Globus pallidus (tissue), 1 donor: ENCODE data around the gene LONP1.

Source experiments
- DNase-seq: peaks from one replicate; pipeline ENCODE4 v3.0.0-alpha.2; 2015; ENCODE audit warnings: low spot score

Gene LONP1

GRCh38 chr19:5678071-5678718, 41.8 kb downstream of the LONP1 start:
- DNase-seq: no peak

GRCh38 chr19:5677580-5677979, 42.4 kb downstream of the LONP1 start:
- no peak for DNase-seq

- no peak for DNase-seq
Measured at GRCh38 chr19:5677136-5677535, 42.8 kb downstream of the LONP1 start.

DNA sequence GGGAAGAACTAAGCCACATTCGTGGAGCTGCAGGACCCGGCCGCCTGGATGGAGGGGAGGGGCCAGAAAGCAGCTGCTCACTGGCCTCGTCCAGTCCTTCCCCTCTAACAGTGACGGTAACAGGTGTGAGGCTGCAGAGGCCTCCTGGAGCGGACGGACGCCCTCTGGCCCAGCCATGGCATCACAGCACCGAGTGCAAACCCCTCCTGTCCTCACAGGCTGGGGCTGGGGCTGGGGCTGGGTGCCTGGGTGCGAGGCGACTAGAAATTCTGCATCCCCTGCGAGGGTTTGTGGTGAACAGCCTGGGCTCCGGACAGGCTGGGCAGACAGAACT, 43.2 kb downstream of the LONP1 start:
- DNase-seq: no peak

GRCh38 chr19:5676105-5676771, 43.7 kb downstream of the LONP1 start:
- DNase-seq: no peak

DNA sequence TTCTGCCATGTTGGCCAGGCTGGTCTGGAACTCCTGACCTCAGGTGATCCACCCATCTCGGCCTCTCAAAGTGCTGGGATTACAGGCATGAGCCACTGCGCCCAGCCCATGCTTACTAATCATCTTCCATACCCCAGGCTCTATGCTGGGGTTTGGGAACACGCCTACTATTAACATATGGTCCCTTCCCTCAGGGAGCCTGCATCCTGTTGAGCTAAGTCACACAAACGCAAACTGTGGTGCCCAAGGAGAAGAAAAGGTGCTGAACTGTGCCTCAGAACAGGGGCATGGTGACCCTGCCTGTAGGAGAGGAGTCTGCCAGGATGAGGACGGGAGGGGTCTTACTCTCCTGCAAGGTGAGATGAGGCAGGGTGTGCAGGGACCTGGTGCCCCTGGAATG, 45.2 kb downstream of the LONP1 start:
- no peak for DNase-seq

DNA sequence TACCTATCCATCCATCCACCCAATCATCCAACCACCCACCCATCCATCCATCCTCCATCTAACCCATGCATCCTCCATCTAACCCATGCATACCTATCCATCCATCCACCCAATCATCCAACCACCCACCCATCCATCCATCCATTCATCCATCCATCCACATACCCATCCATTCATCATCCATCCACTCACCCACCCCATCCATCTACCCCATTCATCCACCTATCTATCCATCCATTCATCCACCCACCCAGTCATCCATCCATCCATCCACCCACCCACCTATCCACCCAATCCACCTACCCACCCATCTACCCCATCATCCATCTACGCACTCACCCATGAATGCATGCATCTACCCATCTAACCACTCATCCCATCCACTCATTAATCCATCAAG, 46.2 kb downstream of the LONP1 start:
- no peak for DNase-seq

- DNase-seq: no peak
Measured at GRCh38 chr19:5672708-5673459, 47.1 kb downstream of the LONP1 start.

- no peak for DNase-seq
Measured at GRCh38 chr19:5671600-5671999, 48.3 kb downstream of the LONP1 start.

GRCh38 chr19:5669212-5669611, 50.7 kb downstream of the LONP1 start:
- no peak for DNase-seq

GRCh38 chr19:5667751-5668271, 52.1 kb downstream of the LONP1 start:
- no peak for DNase-seq

- no peak for DNase-seq
Measured at GRCh38 chr19:5666921-5667610, 52.9 kb downstream of the LONP1 start.

DNA sequence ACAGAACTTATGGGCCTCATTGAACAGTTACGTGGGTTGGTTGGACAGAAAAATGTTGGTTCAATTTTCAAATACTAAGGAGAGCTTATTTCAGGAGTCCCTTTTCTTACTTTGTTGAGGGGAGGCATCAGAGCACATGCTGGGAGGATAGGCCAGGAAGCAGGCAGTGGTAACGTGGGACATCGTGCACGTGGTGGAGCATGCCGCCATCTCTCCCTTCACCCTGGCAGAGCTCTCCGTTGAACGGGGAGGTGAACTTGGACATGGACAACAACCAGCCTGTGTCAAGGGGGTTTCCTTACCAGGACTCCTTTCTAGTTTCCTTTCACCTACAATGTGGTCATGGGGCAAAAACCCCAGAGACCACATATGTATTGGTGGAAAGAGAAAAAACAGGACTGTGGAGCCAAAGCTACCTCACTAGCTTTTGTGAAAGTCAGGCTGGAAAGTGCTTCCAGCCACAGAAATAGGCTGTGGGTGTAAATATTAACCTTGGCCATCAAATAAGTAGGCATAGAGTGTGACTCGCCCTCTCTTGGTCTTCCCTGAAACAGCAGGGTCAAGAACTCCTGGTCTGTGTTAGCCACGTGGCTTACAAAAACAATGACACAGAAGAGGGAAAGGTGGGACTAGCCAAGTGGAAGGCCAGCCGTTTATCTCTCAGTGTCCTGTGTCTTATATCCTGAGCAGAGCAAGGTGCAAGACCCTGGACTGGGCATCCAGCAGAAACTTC, 54.0 kb downstream of the LONP1 start:
- DNase-seq: no peak

DNA sequence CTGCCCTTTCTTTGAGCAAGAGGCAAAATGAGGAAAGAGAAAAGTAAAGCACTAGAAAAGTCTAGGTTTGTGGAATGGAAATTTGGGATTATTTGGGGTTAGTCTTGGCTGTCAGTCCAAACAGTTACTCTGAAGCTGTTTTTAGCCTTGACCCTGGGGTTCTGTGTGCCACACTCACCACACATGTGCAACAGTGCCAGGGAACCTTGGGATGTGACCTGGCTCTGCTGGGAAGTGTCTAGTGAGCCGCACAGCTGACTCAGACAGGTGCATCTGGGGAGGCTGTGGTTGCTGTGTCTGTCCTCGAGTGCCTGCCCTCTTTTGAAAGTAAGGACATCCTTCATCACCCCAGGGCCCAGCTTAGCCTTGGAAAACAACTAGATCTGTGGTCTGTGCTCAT, 55.4 kb downstream of the LONP1 start:
- DNase-seq: no peak

DNA sequence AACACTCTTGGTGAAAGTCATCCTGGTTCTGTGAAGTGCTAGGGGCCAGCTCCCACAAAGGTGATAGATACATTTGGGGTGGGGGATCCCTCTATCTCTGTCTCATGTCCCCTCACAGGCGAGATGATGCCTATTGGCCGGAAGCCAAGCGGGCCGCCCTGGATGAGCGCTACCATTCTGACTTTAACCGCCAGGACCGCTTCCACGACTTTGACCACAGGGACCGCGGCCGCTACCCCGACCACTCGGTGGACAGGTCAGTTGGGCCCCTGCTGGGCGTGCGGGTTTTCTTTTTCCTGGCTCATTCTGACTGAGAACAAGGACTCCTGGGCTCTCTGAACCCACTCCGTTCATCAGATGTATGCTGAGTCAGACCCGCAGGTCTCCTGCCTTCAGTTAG, 56.0 kb downstream of the LONP1 start:
- DNase-seq: no peak

GRCh38 chr19:5661483-5661882, 58.5 kb downstream of the LONP1 start:
- no peak for DNase-seq

- no peak for DNase-seq
Measured at GRCh38 chr19:5655412-5655811, 64.5 kb downstream of the LONP1 start.

DNA sequence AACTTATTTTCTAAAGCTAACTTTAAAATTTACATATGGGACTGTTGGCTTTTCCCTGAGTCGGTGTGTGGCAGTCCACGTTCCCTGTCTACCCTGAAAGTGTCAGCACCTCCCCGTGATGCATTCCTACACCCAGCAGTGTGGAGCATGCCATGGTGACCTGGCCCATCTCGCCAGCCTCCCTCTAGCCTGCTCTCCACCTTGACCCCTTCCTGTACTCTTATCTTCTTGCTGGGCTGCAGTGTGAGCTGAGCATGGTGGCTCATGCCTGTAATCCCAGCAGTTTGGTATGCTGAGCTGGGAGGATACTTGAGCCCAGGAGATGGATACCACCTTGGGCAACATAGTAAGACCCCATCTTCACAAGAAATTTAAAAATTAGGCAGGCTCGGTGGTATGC, 65.0 kb downstream of the LONP1 start:
- no peak for DNase-seq

DNA sequence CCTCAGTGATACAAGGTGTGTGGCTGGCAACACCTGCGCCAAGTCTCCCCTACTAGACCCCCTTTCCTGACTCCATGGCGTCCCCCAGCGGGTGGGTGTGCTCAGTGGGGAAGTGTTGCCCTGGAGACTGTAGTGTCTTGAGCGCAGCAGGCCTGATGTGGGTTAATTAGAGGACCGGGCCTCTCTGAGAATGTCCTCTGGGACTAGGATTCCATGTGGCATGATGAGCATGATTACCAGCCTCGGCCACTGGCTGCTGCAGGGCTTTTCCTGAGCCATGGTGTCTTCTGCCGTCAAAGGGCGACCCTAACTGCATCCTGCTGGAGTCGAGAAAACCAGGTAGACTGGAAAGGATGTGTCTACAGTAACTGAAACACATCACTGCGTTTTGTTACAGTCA, 67.7 kb downstream of the LONP1 start:
- DNase-seq: no peak

- no peak for DNase-seq
Measured at GRCh38 chr19:5651361-5651760, 68.6 kb downstream of the LONP1 start.

DNA sequence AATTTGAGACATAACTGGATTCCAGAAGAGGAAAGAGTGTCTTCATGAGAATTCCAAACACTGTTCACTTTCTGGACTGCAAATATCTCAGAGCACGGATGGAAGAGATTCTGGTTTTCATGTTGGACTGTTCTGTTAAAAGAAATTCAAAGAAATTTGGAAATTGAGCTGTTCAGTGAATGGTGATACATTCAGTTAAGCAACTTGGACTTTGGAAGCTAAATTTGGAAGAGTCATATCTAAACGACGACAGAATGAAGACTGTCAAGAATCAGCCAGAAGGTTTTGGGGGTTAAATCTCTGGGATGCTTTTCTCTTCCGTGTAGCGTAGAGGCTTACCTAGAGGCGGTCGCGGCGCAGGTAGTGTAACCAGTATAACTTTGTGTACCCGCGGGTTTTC, 71.5 kb downstream of the LONP1 start:
- no peak for DNase-seq

DNA sequence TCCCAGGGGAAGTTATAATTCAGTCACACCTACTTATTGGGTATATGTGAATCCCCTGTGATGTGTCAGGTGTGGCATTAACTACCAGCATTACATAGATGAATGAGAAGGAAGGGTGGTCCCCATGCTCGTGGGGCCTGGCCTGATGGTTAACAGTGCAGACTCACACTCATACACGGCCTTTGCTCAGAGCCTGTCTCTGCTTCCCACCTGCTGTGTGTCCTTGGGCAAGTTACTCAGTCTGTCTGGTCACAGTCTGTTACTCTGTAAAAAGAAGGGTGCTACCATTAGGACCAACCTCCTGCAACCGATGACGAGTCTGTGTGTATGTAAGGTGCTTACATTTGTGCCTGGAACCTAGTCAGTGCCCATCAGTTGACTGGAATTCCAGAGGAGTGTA, 73.2 kb downstream of the LONP1 start:
- DNase-seq: no peak
